ENCODE measurements around the gene CNTN5.

DNA sequence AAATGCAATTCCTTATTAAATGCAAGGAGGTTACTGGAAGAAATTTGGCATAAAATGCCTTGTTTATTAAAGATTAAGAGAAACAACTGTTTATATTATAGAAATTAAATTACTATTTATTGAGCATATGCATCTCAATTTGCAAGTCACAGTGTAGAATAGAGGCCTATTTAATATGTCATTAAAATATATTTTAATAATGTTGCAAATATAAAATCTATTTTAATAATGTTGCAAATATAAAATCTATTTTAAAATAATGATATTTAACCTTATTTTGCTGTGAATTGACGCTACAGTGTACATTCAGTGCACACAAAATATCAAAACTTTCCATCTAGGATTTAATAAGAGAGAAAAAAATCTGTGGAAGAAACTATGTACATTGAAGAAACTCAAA lies 188.1 kb downstream of the CNTN5 start:
- no peak for TF ChIP-seq EZH2 (IDR thresholded peaks at IDR 0.05; ENCODE audit: borderline replicate concordance)
- TF ChIP-seq, protein P1, sequence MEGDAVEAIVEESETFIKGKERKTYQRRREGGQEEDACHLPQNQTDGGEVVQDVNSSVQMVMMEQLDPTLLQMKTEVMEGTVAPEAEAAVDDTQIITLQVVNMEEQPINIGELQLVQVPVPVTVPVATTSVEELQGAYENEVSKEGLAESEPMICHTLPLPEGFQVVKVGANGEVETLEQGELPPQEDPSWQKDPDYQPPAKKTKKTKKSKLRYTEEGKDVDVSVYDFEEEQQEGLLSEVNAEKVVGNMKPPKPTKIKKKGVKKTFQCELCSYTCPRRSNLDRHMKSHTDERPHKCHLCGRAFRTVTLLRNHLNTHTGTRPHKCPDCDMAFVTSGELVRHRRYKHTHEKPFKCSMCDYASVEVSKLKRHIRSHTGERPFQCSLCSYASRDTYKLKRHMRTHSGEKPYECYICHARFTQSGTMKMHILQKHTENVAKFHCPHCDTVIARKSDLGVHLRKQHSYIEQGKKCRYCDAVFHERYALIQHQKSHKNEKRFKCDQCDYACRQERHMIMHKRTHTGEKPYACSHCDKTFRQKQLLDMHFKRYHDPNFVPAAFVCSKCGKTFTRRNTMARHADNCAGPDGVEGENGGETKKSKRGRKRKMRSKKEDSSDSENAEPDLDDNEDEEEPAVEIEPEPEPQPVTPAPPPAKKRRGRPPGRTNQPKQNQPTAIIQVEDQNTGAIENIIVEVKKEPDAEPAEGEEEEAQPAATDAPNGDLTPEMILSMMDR (IDR thresholded peaks at IDR 0.05; ENCODE audit: poor library complexity), result no peak

Data from hepatocyte (in vitro differentiated cells).